ENCODE data around the gene CHCHD6.

The CHCHD6 gene

DNA sequence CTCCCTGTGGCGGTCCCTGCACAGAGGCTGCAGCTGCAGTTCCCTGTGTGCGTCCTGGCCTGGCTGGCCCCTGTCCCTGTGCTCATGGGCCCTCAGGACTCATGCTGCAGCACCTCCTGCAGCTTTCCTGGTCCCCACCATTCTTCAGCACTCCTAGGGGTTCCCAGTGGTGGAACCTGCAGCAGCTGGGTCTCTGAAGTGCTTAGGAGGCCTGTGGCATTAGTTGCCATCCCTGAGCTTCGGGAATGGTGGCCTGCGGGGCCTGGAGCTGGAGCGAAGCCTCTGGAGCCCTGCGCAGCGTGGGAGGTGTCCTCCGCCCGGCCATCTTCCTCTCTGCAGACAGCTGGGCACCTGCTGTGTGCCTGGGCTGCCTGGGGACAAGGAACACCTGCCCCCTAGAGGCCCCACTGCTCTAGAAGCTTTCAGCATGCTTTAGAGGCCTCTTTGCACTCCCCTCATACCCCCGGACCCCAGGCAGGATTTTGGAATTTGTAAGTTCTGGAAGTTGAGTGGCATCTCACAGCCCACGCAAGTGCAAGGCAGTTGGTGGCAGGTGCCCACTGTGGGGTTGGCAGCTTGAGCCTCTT, 292.0 kb downstream of the CHCHD6 start:
- H3K9ac ChIP-seq (ENCODE audit: low read depth, low read length), result no peak overlapping the region
- H3K27ac ChIP-seq (ENCODE audit: low read length), result no peak overlapping the region
- no peaks in the 10 kb centered on the region for H3K4me1 ChIP-seq (ENCODE audit: insufficient read depth, low read length)
- H3K9me3 ChIP-seq (ENCODE audit: insufficient read depth, low read depth, low read length), result no peaks in the 10 kb centered on the region
- H3K4me3 ChIP-seq (ENCODE audit: low read length), result no peak overlapping the region
- peaks cover 10% of the 10 kb centered on the region for H3K36me3 ChIP-seq (ENCODE audit: insufficient read depth, low read depth, low read length)
- H3K27me3 ChIP-seq (ENCODE audit: insufficient read depth, low read length), result no peaks in the 10 kb centered on the region

GRCh38 chr3:126996905-126997304, 292.9 kb downstream of the CHCHD6 start:
- Histone ChIP-seq H3K27me3 (ENCODE audit: insufficient read depth, low read length) (no peaks in the 10 kb centered on the region), H3K27ac (ENCODE audit: low read length) (no peak overlapping the region), H3K4me3 (ENCODE audit: low read length) (no peak overlapping the region), H3K4me1 (ENCODE audit: insufficient read depth, low read length) (peaks cover 6% of the 10 kb centered on the region), H3K36me3 (ENCODE audit: insufficient read depth, low read depth, low read length) (peaks cover 7% of the 10 kb centered on the region), H3K9me3 (ENCODE audit: insufficient read depth, low read depth, low read length) (no peaks in the 10 kb centered on the region), H3K9ac (ENCODE audit: low read depth, low read length) (no peak overlapping the region)

DNA sequence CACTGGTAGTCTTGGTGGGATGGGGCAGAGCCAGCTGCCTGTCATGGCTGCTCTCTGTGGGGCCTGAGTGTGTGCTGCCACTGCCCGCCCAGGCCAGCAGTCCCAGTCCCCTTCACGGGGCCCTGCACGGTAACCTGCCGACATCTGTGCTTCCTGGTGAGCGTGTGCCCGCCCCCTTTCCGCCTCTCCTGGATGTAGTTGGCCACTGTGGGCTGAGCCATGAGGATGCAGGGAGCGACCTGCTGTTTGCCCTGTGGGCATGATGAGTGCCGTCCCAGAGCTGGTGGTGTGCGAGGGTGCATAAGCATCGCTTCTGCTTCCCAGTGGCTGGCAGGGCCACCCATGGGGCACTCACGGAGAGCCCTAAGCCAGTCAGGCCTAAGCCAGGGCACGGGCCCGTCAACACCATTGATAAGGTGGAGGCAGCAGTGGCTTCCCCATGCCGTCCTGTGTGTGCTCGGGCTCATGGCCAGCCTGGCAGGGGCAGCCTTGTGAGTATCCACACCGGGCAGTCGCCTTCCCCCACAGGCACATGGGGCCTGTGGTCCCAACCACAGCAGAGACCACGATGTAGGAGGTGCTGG, 293.5 kb downstream of the CHCHD6 start:
- Histone ChIP-seq H3K27ac (ENCODE audit: low read length) (no peak overlapping the region), H3K9ac (ENCODE audit: low read depth, low read length) (no peak overlapping the region), H3K4me3 (ENCODE audit: low read length) (no peak overlapping the region), H3K36me3 (ENCODE audit: insufficient read depth, low read depth, low read length) (peaks cover 6% of the 10 kb centered on the region; the same call in 1 of the 2 replicates), H3K4me1 (ENCODE audit: insufficient read depth, low read length) (peaks cover 9% of the 10 kb centered on the region), H3K27me3 (ENCODE audit: insufficient read depth, low read length) (no peaks in the 10 kb centered on the region), H3K9me3 (ENCODE audit: insufficient read depth, low read depth, low read length) (no peaks in the 10 kb centered on the region)

GRCh38 chr3:126998320-126998719, 294.3 kb downstream of the CHCHD6 start:
- no peak overlapping the region for H3K27ac ChIP-seq (ENCODE audit: low read length)
- peaks cover 9% of the 10 kb centered on the region for H3K4me1 ChIP-seq (ENCODE audit: insufficient read depth, low read length)
- H3K9ac ChIP-seq (ENCODE audit: low read depth, low read length), result no peak overlapping the region

GRCh38 chr3:126998728-126999127, 294.7 kb downstream of the CHCHD6 start:
- no peaks in the 10 kb centered on the region for H3K9me3 ChIP-seq (ENCODE audit: insufficient read depth, low read depth, low read length)
- peaks cover 9% of the 10 kb centered on the region for H3K4me1 ChIP-seq (ENCODE audit: insufficient read depth, low read length)
- peaks cover 11% of the 10 kb centered on the region; the same call in 1 of the 2 replicates for H3K36me3 ChIP-seq (ENCODE audit: insufficient read depth, low read depth, low read length)
- H3K9ac ChIP-seq (ENCODE audit: low read depth, low read length), result no peak overlapping the region
- no peaks in the 10 kb centered on the region for H3K27me3 ChIP-seq (ENCODE audit: insufficient read depth, low read length)
- H3K4me3 ChIP-seq (ENCODE audit: low read length), result no peak overlapping the region
- no peak overlapping the region for H3K27ac ChIP-seq (ENCODE audit: low read length)

More at GRCh38 chr3:126998320-126998719, 294.3 kb downstream of the CHCHD6 start:
- H3K4me3 ChIP-seq (ENCODE audit: low read length), result no peak overlapping the region
- H3K36me3 ChIP-seq (ENCODE audit: insufficient read depth, low read depth, low read length), result peaks cover 7% of the 10 kb centered on the region; the same call in 1 of the 2 replicates
- H3K27me3 ChIP-seq (ENCODE audit: insufficient read depth, low read length), result no peaks in the 10 kb centered on the region
- no peaks in the 10 kb centered on the region for H3K9me3 ChIP-seq (ENCODE audit: insufficient read depth, low read depth, low read length)

- Histone ChIP-seq H3K27ac (ENCODE audit: low read length) (no peak overlapping the region), H3K27me3 (ENCODE audit: insufficient read depth, low read length) (no peaks in the 10 kb centered on the region), H3K36me3 (ENCODE audit: insufficient read depth, low read depth, low read length) (peaks cover 11% of the 10 kb centered on the region; the same call in 1 of the 2 replicates), H3K9ac (ENCODE audit: low read depth, low read length) (no peak overlapping the region), H3K9me3 (ENCODE audit: insufficient read depth, low read depth, low read length) (no peaks in the 10 kb centered on the region), H3K4me3 (ENCODE audit: low read length) (no peak overlapping the region), H3K4me1 (ENCODE audit: insufficient read depth, low read length) (peaks cover 9% of the 10 kb centered on the region)
Measured at GRCh38 chr3:126999383-126999782, 295.3 kb downstream of the CHCHD6 start.

- no peak overlapping the region for H3K27ac ChIP-seq (ENCODE audit: low read length)
- H3K4me3 ChIP-seq (ENCODE audit: low read length), result no peak overlapping the region
- H3K36me3 ChIP-seq (ENCODE audit: insufficient read depth, low read depth, low read length), result peaks cover 11% of the 10 kb centered on the region; the same call in 1 of the 2 replicates
- H3K4me1 ChIP-seq (ENCODE audit: insufficient read depth, low read length), result peaks cover 9% of the 10 kb centered on the region
- H3K9me3 ChIP-seq (ENCODE audit: insufficient read depth, low read depth, low read length), result no peaks in the 10 kb centered on the region
- no peak overlapping the region for H3K9ac ChIP-seq (ENCODE audit: low read depth, low read length)
- no peaks in the 10 kb centered on the region for H3K27me3 ChIP-seq (ENCODE audit: insufficient read depth, low read length)
Measured at GRCh38 chr3:127000119-127000518, 296.1 kb downstream of the CHCHD6 start.

DNA sequence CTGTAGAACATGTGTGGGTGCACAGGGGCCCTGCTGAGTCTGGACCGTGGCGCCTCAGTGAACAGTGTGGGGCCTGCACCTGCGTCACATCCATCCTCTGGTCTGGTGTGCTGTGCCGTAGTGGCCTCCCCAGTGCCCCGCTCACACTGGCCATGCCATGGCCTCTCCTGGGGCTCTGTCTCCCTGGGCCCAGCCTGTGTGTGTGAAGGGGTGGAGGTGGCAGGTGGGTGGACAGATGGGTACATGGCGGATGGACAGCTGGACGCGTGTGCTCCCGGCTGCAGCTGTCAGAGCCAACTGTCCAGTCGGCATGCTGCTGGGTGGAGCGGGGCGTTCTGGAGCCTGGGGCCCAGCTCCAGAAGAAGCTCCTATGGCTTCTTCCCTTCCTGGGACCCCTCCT, 296.7 kb downstream of the CHCHD6 start:
- Histone ChIP-seq H3K27ac (ENCODE audit: low read length) (no peak overlapping the region), H3K9me3 (ENCODE audit: insufficient read depth, low read depth, low read length) (no peaks in the 10 kb centered on the region), H3K36me3 (ENCODE audit: insufficient read depth, low read depth, low read length) (peaks cover 11% of the 10 kb centered on the region; the same call in 1 of the 2 replicates), H3K4me1 (ENCODE audit: insufficient read depth, low read length) (peaks cover 9% of the 10 kb centered on the region), H3K27me3 (ENCODE audit: insufficient read depth, low read length) (no peaks in the 10 kb centered on the region), H3K9ac (ENCODE audit: low read depth, low read length) (no peak overlapping the region), H3K4me3 (ENCODE audit: low read length) (no peak overlapping the region)

DNA sequence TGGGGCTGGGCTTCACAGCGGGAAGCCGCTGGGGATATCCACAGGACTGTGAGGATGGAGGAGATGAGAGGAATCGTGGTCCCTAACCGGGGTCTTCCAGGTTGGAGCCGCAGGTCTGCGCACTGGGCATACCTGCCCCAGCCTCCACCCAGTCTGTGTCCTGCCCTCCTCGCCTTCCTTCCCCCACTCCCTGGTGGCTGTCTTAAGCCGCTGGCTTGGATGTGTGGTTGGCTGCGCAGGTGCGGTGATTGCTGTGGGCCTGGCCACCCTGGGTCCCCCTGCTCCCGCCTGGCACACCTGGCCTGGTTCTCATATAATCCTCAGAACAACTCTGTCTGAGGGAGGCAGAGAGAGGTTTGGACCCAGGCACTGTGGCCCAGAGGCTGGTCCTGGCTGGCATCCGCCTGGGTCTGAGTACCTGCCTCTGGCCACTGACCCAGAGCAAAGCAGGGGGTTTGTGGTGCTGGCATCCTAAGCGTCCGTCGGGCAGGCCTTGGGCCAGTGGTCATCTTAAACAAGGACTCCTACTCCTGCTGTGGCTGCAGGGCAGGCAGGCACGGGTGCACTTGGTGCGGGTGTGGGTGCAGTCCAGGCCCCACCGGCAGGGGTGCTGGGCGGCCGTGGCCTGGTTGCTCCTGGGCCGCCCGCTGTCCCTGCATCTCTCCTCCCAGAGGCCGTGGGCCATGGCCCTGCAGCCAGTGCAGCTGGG, 297.6 kb downstream of the CHCHD6 start:
- Histone ChIP-seq H3K9ac (ENCODE audit: low read depth, low read length) (peak overlapping the region; percentile 59; the same call in 1 of the 2 replicates), H3K4me3 (ENCODE audit: low read length) (no peak overlapping the region), H3K27ac (ENCODE audit: low read length) (peak overlapping the region; percentile 39)

DNA sequence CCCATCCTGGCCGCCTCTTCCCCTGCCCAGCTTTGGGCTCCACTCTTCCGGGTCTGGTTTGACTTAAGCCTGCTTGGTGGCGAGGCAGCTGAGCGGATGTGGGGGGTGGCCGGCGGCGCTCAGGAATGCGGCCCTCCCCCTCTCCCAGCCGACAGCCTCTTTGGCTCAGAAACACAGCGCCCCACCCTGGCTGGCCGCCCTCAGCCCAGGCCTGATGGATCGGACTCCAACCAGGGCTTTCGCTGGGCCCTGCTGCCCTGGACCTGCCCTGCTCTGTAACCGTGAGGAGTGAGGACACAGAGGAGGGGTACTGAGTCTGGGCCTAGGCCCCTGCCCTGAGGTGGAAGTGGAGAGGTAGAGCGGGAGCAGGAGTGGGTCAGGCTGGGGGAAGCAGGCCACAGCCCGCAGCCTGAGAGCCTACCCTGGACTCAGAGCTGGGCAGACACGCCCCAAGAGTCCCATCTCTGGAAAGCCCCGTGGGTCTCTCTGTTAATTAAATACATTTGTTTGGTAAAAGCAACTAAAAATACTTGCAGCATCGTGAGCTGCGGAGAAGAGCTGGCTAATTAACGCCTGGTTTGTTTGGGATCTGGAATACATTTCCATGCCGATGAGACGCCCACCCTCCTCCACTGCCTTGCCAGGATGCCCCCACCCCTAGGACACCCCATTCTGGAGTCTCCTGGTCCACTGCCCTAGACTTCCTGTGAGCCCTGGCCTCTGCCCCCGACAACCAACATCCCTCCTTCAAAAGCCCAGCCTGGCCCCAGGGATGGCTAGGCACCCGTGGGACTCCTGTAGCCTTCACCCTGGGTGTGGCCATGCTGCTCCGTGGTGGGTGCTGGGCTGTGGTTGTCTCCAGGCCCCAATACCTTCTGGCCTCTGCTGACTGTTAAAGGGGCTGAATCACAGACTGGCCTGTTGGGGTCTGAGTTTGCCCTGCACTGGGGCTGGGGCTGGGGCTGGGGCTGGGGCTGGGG, 298.4 kb downstream of the CHCHD6 start:
- no peak overlapping the region for H3K27ac ChIP-seq (ENCODE audit: low read length)
- no peaks in the 10 kb centered on the region for H3K27me3 ChIP-seq (ENCODE audit: insufficient read depth, low read length)
- peaks cover 15% of the 10 kb centered on the region; the same call in 1 of the 2 replicates for H3K36me3 ChIP-seq (ENCODE audit: insufficient read depth, low read depth, low read length)
- H3K4me1 ChIP-seq (ENCODE audit: insufficient read depth, low read length), result peaks cover 9% of the 10 kb centered on the region
- no peaks in the 10 kb centered on the region for H3K9me3 ChIP-seq (ENCODE audit: insufficient read depth, low read depth, low read length)
- peak overlapping the region; percentile 55; the same call in 1 of the 2 replicates for H3K9ac ChIP-seq (ENCODE audit: low read depth, low read length)
- no peak overlapping the region for H3K4me3 ChIP-seq (ENCODE audit: low read length)

More for the DNA sequence above, 297.6 kb downstream of the CHCHD6 start:
- no peaks in the 10 kb centered on the region for H3K9me3 ChIP-seq (ENCODE audit: insufficient read depth, low read depth, low read length)
- H3K36me3 ChIP-seq (ENCODE audit: insufficient read depth, low read depth, low read length), result peaks cover 12% of the 10 kb centered on the region; the same call in 1 of the 2 replicates
- H3K27me3 ChIP-seq (ENCODE audit: insufficient read depth, low read length), result no peaks in the 10 kb centered on the region
- peaks cover 9% of the 10 kb centered on the region for H3K4me1 ChIP-seq (ENCODE audit: insufficient read depth, low read length)

GRCh38 chr3:127003175-127003555, 299.1 kb downstream of the CHCHD6 start:
- Histone ChIP-seq H3K4me1 (ENCODE audit: insufficient read depth, low read length) (peaks cover 9% of the 10 kb centered on the region), H3K27ac (ENCODE audit: low read length) (peak overlapping the region; percentile 56), H3K9me3 (ENCODE audit: insufficient read depth, low read depth, low read length) (no peaks in the 10 kb centered on the region), H3K36me3 (ENCODE audit: insufficient read depth, low read depth, low read length) (peaks cover 19% of the 10 kb centered on the region; the same call in 1 of the 2 replicates), H3K9ac (ENCODE audit: low read depth, low read length) (no peak overlapping the region), H3K27me3 (ENCODE audit: insufficient read depth, low read length) (no peaks in the 10 kb centered on the region), H3K4me3 (ENCODE audit: low read length) (no peak overlapping the region)
